Measurements from ENCODE around the gene FBXL16.

GRCh38 chr16:671353-672131, 34.1 kb downstream of the FBXL16 start:
- no peak for TF ChIP-seq POLR2AphosphoS5 (IDR thresholded peaks at IDR 0.05)
- TF ChIP-seq, protein P1, sequence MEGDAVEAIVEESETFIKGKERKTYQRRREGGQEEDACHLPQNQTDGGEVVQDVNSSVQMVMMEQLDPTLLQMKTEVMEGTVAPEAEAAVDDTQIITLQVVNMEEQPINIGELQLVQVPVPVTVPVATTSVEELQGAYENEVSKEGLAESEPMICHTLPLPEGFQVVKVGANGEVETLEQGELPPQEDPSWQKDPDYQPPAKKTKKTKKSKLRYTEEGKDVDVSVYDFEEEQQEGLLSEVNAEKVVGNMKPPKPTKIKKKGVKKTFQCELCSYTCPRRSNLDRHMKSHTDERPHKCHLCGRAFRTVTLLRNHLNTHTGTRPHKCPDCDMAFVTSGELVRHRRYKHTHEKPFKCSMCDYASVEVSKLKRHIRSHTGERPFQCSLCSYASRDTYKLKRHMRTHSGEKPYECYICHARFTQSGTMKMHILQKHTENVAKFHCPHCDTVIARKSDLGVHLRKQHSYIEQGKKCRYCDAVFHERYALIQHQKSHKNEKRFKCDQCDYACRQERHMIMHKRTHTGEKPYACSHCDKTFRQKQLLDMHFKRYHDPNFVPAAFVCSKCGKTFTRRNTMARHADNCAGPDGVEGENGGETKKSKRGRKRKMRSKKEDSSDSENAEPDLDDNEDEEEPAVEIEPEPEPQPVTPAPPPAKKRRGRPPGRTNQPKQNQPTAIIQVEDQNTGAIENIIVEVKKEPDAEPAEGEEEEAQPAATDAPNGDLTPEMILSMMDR (IDR thresholded peaks at IDR 0.05), result no peak

Data from breast epithelium (tissue), 3 donors.